Hepatocyte (in vitro differentiated cells): Measurements from ENCODE around the gene PTH1R. TPM values are rescaled to one million over a fixed set of nuclear protein-coding genes. Genes with fewer than 3 reads are reported as not detected.

Experiments
- DNase-seq: peaks from one replicate; pipeline ENCODE4 v3.0.0-alpha.2; 2016; ENCODE audit warnings: low spot score
- H2AFZ ChIP-seq: fragments of 200-600 bp; sonication (generic); 2 replicates; pipeline ENCODE4 v1.6.0; 2016; ENCODE audit warnings: antibody characterized with exemption, mild to moderate bottlenecking
- H3K27ac ChIP-seq: fragments of 200-600 bp; sonication (generic); 2 replicates; pipeline ENCODE4 v1.5.1; 2016; ENCODE audit warnings: mild to moderate bottlenecking
- H3K27me3 ChIP-seq: fragments of 200-600 bp; sonication (generic); 2 replicates; pipeline ENCODE4 v1.6.1; 2016
- H3K36me3 ChIP-seq: fragments of 200-600 bp; sonication (generic); replicated peaks from 2 replicates; pipeline ENCODE4 v1.5.1; 2016; ENCODE audit warnings: low read depth; ENCODE audit not compliant: insufficient read depth
- H3K4me1 ChIP-seq: fragments of 200-600 bp; sonication (generic); 2 replicates; pipeline ENCODE4 v1.5.1; 2016; ENCODE audit warnings: mild to moderate bottlenecking, moderate library complexity; ENCODE audit not compliant: insufficient read depth
- H3K4me2 ChIP-seq: fragments of 200-600 bp; sonication (generic); 2 replicates; pipeline ENCODE4 v1.6.0; 2016
- H3K4me3 ChIP-seq: fragments of 200-600 bp; sonication (generic); 2 replicates; pipeline ENCODE4 v1.5.1; 2016; ENCODE audit warnings: mild to moderate bottlenecking
- H3K79me2 ChIP-seq: fragments of 200-600 bp; sonication (generic); 2 replicates; pipeline ENCODE4 v1.6.0; 2017; ENCODE audit warnings: mild to moderate bottlenecking
- H3K9me2 ChIP-seq: fragments of 200-600 bp; sonication (generic); replicated peaks from 2 replicates; pipeline ENCODE4 v1.6.0; 2017; ENCODE audit warnings: mild to moderate bottlenecking; ENCODE audit not compliant: insufficient read depth
- H3K9me3 ChIP-seq: fragments of 200-600 bp; sonication (generic); 2 replicates; pipeline ENCODE4 v1.5.1; 2016; ENCODE audit warnings: low read depth, mild to moderate bottlenecking
- H4K20me1 ChIP-seq: fragments of 200-600 bp; sonication (generic); 2 replicates; pipeline ENCODE4 v1.6.0; 2016; ENCODE audit warnings: mild to moderate bottlenecking; ENCODE audit not compliant: insufficient read depth, poor library complexity, severe bottlenecking
- EZH2 ChIP-seq: fragments of 200-600 bp; sonication (generic); IDR thresholded peaks from 2 replicates; pipeline ENCODE4 v1.6.1; 2016; ENCODE audit warnings: antibody characterized with exemption, mild to moderate bottlenecking, borderline replicate concordance
- EZH2phosphoT487 ChIP-seq: fragments of 200-600 bp; sonication (generic); IDR thresholded peaks from one replicate; pipeline ENCODE4 v1.6.1; 2018; ENCODE audit warnings: antibody characterized with exemption, mild to moderate bottlenecking, low read depth, moderate library complexity; ENCODE audit not compliant: unreplicated experiment, severe bottlenecking
- WGBS: methylation state at CpG from one replicate; pipeline ENCODE4 v1.1.6; 2016; ENCODE audit warnings: low lambda C conversion rate; ENCODE audit errors: missing lambda C conversion rate; 5-methylcytosine and 5-hydroxymethylcytosine counted together
- polyA plus RNA-seq: library from polyadenylated mRNA; unstranded; fragments of >200 nt; fragmentation: Nextera tagmentation; extraction: Ambion mirVana; gene quantifications from 2 replicates; pipeline ENCODE4 v1.2.1, GENCODE V29; 2016
- total RNA-seq: library from RNA; depleted of rRNA; stranded (reverse); fragments of >200 nt; gene quantifications from 2 replicates; pipeline ENCODE4 v1.2.3, GENCODE V29; 2014
- TF ChIP-seq, protein P1 (sequence below): fragments of 200-600 bp; sonication (generic); IDR thresholded peaks from 2 replicates; pipeline ENCODE4 v1.5.1; 2016; ENCODE audit warnings: antibody characterized with exemption, mild to moderate bottlenecking; ENCODE audit not compliant: poor library complexity

Gene PTH1R
- total and polyA plus RNA-seq, 2 experiments from 2014 or later = 14.5 to 31.0 TPM

DNA sequence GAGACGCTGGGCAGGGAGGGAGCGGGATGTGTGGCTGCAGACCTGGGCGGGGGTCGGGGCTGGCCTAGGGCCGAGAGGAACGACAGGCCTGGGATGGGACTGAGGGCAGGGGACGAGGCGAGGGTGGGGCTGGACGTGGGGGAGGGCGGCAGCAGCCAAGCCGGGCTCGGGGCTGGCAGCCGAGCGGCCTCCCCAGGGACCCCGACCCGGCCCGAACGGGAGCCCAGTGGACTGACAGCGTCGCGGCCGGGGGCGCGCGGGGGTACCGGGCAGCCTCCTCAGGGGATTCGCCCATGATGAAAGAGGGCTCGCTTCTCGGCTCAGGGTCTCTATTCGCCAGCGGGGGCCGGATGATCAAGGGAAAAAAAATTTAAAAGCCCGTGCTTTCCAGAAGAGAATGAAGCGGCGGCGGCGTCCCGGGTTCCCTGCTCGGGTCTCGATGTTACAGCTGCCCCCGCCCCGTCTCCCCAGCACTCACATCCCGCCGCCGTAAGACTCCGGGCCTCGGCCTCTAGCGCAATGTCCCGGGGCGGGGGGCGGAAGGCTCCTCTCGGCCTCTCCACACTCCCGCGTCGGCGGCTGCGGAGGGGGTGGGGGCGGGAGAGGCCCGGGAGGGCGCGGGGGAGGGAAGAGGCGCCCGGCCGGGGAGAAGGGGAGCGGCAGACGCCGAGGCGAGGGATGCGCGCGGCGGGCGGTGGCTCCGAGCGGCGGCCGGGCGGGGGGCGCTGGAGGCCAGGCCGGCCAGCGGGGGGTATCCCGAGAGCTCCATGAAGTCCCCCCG, 4.3 kb downstream of the PTH1R start:
- Histone ChIP-seq H3K9me3 (no peaks in the 10 kb centered on the region), H3K4me1 (peaks cover 32% of the 10 kb centered on the region), H3K4me2 (peak overlapping the region; percentile 98), H3K27me3 (peaks cover 36% of the 10 kb centered on the region), H4K20me1 (no peaks in the 10 kb centered on the region), H3K27ac (peak overlapping the region; percentile 87), H2AFZ (peak overlapping the region; percentile 39), H3K79me2 (peaks cover 22% of the 10 kb centered on the region), H3K4me3 (peak overlapping the region; percentile 77), H3K36me3 (no peaks in the 10 kb centered on the region), H3K9me2 (no peaks in the 10 kb centered on the region)
- TF ChIP-seq, protein P1, sequence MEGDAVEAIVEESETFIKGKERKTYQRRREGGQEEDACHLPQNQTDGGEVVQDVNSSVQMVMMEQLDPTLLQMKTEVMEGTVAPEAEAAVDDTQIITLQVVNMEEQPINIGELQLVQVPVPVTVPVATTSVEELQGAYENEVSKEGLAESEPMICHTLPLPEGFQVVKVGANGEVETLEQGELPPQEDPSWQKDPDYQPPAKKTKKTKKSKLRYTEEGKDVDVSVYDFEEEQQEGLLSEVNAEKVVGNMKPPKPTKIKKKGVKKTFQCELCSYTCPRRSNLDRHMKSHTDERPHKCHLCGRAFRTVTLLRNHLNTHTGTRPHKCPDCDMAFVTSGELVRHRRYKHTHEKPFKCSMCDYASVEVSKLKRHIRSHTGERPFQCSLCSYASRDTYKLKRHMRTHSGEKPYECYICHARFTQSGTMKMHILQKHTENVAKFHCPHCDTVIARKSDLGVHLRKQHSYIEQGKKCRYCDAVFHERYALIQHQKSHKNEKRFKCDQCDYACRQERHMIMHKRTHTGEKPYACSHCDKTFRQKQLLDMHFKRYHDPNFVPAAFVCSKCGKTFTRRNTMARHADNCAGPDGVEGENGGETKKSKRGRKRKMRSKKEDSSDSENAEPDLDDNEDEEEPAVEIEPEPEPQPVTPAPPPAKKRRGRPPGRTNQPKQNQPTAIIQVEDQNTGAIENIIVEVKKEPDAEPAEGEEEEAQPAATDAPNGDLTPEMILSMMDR = no peak
- TF ChIP-seq EZH2 = peak; percentile 70
- peak; percentile 30 for TF ChIP-seq EZH2phosphoT487
- DNase-seq = peak; percentile 76
- WGBS = under 1% methylated on average over 22 of the region's 83 CpGs

DNA sequence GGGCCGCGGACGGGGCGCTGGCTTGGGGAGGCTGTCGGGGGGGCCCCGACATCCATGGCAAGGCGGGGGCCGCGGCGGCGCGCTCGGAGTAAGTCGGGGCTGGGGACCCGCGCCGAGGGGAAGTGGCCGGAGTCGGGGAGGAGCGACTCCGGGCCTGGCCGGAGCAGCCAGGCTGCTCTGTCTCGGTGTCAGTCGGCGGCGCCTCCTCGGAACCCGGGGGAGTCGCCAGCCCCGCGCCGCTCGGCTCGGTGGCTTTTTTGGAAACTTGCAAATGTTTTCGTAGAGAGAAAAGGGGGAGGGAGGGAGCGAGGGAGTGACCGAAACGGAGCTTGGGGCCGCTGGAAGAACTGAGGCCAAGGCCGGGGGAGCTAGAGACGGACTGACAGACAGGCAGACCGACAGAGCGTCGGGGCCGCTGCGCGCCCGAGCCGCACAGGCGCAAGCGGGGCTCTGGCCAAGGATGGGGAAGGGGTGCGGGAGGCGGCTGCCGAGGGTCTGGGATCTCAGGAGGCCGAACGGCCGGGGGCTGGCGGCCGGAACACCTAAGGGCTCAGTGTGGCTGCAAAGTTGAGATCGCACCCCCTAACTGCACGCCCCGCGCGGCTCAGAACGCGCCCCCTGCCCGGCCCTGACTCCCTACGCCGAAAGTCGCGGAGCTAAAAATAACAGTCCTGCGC, 5.0 kb downstream of the PTH1R start:
- 1% methylated on average over 31 of the region's 72 CpGs for WGBS
- DNase-seq = peak; percentile 48
- Histone ChIP-seq H3K9me3 (no peaks in the 10 kb centered on the region), H3K36me3 (no peaks in the 10 kb centered on the region), H3K79me2 (peaks cover 22% of the 10 kb centered on the region), H4K20me1 (no peaks in the 10 kb centered on the region), H3K27me3 (peaks cover 36% of the 10 kb centered on the region), H3K4me3 (peak overlapping the region; percentile 77), H3K9me2 (no peaks in the 10 kb centered on the region), H3K4me2 (peak overlapping the region; percentile 98), H2AFZ (peak overlapping the region; percentile 39), H3K27ac (peak overlapping the region; percentile 87), H3K4me1 (peaks cover 24% of the 10 kb centered on the region)
- TF ChIP-seq EZH2phosphoT487 = no peak
- TF ChIP-seq, protein P1 = no peak
- peak; percentile 54 for TF ChIP-seq EZH2

DNA sequence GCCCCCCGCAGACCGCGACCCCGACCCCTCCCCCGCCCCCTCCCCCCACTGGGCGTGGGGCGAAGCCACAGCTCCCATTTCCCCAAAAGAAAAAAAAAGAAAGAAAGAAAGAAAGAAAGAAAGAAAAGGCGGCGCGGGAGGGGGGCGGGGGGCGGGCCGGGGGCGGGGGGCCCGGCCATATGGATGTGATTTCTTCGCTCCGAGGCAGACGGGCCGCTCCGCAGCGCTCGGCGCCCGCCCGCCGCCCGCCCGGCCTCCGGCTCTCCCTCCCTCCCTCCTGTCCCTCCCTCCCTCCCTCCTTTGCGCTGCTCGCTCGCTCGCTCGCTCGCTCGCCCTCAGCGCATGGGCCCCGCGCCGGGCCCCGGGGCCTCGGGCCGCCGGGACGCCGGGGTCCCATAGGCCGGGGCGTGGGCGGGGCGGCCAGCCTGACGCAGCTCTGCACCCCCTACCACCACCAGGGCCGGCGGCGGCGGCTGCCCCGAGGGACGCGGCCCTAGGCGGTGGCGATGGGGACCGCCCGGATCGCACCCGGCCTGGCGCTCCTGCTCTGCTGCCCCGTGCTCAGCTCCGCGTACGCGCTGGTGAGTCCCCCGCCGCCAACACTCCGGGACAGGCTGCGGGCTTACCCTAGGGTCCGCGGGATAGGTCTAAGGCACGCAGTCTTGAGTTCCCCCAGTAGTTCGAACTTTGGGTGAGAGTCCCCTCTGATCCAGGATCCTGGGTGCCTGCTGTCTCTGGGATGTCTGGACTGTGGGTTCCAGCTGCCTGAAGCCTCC, 5.7 kb downstream of the PTH1R start:
- H3K4me2 ChIP-seq = peak overlapping the region; percentile 98
- peak overlapping the region; percentile 39 for H2AFZ ChIP-seq
- peak; percentile 76 for DNase-seq
- H3K4me1 ChIP-seq = peaks cover 17% of the 10 kb centered on the region
- H3K9me2 ChIP-seq = no peaks in the 10 kb centered on the region
- no peaks in the 10 kb centered on the region for H4K20me1 ChIP-seq
- peaks cover 36% of the 10 kb centered on the region for H3K27me3 ChIP-seq
- no peaks in the 10 kb centered on the region for H3K36me3 ChIP-seq
- peaks cover 22% of the 10 kb centered on the region for H3K79me2 ChIP-seq
- 3% methylated on average over 41 of the region's 78 CpGs for WGBS
- no peaks in the 10 kb centered on the region for H3K9me3 ChIP-seq
- peak overlapping the region; percentile 77 for H3K4me3 ChIP-seq
- TF ChIP-seq, protein P1 = no peak
- TF ChIP-seq EZH2 (no peak), EZH2phosphoT487 (no peak)
- peak overlapping the region; percentile 87 for H3K27ac ChIP-seq
